Effector memory CD4-positive, alpha-beta T cell (primary cell): ENCODE measurements around the gene TLDC2.

Experiments
- DNase-seq, 3 donors: peaks; one replicate each; pipeline ENCODE4 v3.0.0-alpha.2; 2020
- H3K27ac ChIP-seq: 2 replicates; pipeline ENCODE4 v1.7.0; 2013; ENCODE audit warnings: mild to moderate bottlenecking, low read length, moderate library complexity; ENCODE audit not compliant: insufficient read depth, poor library complexity, severe bottlenecking
- H3K27me3 ChIP-seq: replicated peaks from 2 replicates; pipeline ENCODE4 v1.7.0; 2013; ENCODE audit warnings: mild to moderate bottlenecking, low read length; ENCODE audit not compliant: insufficient read depth, control insufficient read depth, poor library complexity, severe bottlenecking
- H3K36me3 ChIP-seq: 2 replicates; pipeline ENCODE4 v1.7.0; 2013; ENCODE audit warnings: mild to moderate bottlenecking, low read length, moderate library complexity; ENCODE audit not compliant: control insufficient read depth, insufficient read depth
- H3K4me1 ChIP-seq: 2 replicates; pipeline ENCODE4 v1.7.0; 2013; ENCODE audit warnings: low read length, mild to moderate bottlenecking; ENCODE audit not compliant: control insufficient read depth, insufficient read depth, poor library complexity, severe bottlenecking
- H3K4me3 ChIP-seq: 2 replicates; pipeline ENCODE4 v1.7.0; 2013; ENCODE audit warnings: low read length, low read depth, mild to moderate bottlenecking; ENCODE audit not compliant: insufficient read depth, poor library complexity, severe bottlenecking
- H3K9me3 ChIP-seq: 2 replicates; pipeline ENCODE4 v1.7.0; 2013; ENCODE audit warnings: mild to moderate bottlenecking, low read length, moderate library complexity; ENCODE audit not compliant: control insufficient read depth

TLDC2 gene

DNA sequence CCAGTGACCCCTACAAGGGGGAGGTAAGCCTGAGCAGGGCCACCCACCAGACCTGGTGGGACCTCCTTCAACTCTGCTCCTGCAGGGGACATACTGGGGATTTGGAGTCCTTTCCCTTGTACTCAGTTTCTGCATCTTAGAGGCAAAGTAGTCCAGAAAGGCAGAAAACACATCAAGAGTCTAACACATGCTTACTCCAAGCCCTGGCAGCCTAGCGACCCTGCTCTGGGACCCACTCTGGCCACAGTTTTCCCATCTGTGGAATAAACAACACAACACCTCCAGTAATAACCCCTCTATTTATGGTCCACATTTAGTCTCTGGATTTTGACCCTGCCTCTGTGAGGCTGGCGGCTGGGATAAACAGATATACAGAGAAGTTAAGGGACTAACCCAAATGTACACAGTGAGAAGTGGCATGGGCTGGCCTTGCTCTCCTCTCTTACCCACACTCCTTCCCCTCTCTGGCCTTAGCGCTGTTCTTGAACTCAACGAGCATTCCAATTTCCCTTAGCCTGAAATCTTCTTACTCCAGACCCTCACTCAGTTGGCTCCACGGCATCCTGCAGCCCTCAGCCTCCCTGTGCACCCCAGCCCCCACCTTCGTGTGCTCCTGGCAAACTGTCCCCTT lies 16.1 kb upstream of the TLDC2 start:
- DNase-seq = no peak
- no peaks in the 10 kb centered on the region for H3K36me3 ChIP-seq
- no peaks in the 10 kb centered on the region for H3K9me3 ChIP-seq
- H3K27ac ChIP-seq = no peak overlapping the region
- H3K4me1 ChIP-seq = peaks cover 7% of the 10 kb centered on the region
- no peaks in the 10 kb centered on the region for H3K27me3 ChIP-seq
- no peak overlapping the region for H3K4me3 ChIP-seq

DNA sequence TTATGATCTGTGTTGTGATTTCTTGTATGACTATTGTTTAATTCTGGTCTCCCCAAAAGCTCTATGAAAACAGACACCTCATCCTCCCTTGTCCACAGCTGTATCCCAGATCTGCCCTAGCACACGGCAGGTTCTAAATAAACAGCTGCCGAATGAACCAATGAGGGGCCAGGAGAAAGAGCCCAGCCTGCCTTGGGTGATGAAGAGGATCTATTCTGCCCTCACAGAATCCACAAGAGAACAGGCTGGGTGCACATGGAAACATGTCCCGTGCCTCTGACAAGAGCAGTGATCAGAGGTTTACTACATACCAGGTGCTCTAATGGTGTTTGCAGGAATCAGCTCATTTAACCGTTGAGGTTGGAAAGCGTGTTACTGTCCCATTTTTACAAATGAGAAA lies 15.6 kb upstream of the TLDC2 start:
- Histone ChIP-seq H3K27ac (no peak overlapping the region), H3K36me3 (no peaks in the 10 kb centered on the region), H3K4me1 (peaks cover 7% of the 10 kb centered on the region), H3K9me3 (no peaks in the 10 kb centered on the region), H3K4me3 (no peak overlapping the region), H3K27me3 (no peaks in the 10 kb centered on the region)
- DNase-seq = no peak

DNA sequence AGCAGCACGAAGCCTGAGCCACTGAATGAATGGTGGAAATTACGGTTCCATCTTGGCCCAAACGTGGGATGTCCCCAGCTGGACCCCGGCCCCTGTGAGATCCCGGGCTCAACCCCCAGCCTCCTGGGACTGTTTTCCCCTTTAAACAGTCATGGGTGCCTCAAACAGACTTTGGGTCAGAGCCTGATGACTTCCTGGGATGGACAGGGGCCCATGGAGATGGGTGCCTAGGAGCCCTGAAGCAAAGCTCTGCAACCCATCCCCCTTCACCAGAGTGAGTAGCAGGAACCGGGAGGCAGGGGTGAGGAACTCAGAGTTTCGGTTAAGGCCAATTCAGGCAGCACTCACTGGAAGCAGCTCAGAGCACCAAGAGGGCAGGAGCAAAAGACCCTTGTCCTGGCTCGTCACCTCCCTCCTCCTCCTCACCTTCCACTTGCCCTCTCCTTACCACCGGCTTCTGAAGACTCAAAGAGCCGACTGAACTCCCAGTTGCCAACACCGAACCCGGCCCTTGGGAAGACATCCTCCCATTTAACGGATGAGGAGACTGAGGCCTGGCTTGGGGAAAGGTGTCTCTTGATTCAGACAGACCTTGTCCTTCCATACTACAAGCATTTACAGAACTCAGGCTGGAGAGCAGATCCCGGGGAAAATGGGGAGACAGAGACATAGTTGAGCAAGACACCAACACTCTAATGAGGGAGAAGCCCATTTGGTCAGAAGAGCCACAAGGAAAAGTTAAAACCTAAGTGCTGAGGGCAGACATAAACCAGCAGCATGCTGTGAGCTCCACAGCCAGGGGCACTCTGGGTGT lies 14.9 kb upstream of the TLDC2 start:
- peaks cover 6% of the 10 kb centered on the region for H3K4me1 ChIP-seq
- no peak for DNase-seq
- H3K9me3 ChIP-seq = no peaks in the 10 kb centered on the region
- H3K27me3 ChIP-seq = peaks cover 2% of the 10 kb centered on the region
- no peak overlapping the region for H3K4me3 ChIP-seq
- no peaks in the 10 kb centered on the region for H3K36me3 ChIP-seq
- H3K27ac ChIP-seq = no peak overlapping the region

DNA sequence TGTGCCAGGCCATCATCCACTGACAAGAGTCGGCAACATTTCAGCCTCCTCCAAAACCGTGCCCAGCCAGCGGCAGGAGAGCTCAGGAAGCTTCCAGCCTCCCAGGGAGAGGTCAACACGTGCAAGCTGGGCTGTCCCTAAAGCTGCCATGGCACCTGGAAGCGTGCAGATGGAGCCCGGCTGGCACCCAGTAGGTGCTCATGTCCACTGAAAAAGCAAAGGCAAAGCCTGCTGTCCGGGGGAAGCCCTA lies 14.4 kb upstream of the TLDC2 start:
- no peak overlapping the region for H3K4me3 ChIP-seq
- peaks cover under 1% of the 10 kb centered on the region for H3K4me1 ChIP-seq
- DNase-seq = no peak
- H3K9me3 ChIP-seq = no peaks in the 10 kb centered on the region
- H3K27ac ChIP-seq = no peak overlapping the region
- peaks cover 2% of the 10 kb centered on the region for H3K27me3 ChIP-seq
- H3K36me3 ChIP-seq = no peaks in the 10 kb centered on the region

DNA sequence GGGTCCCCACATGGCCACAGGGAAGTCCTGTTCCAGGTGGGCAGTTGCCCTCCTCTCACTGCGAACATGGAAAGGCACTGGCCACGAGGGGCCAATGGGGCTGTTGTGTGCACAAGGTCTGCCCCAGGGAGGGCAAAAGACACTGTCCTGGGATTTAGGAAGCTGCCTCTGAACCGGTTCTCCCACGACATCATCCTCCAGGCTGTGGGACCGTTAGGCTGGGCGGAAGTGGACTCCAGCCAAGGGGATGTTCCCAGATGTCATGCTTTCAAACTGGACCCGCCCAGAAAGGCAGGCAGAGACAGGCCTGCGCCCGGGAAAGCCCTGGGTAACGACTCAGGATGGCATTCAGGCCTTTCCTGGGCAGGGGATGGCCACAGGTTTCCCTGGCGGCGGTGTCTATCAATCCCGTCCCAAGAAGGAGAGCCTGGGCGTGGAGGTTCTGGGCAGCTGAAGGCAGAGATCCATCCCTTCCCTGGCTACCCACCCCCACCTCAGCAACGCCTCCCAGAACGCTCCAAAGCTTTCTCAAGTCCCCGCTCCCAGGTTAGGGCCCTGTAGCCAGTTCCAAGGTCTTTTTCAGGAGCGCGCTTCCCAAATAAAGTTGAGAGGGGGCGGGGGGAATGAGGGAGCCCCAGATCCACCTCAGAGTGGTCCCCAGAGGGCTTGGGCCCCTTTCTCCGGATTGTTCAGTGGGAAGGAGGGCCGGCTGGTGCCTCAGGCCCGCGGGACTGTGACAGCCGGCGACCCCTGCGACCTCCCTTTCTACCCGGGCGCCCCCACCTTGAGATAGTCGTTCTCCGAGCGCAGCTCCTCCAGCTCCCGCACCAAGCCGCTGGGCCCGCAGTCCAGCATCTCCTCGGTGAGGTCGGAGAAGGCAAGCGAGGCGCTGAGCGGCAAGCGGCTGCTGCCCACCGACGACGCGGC lies 13.8 kb upstream of the TLDC2 start:
- Histone ChIP-seq H3K36me3 (no peaks in the 10 kb centered on the region), H3K9me3 (no peaks in the 10 kb centered on the region), H3K27ac (no peak overlapping the region), H3K4me1 (no peaks in the 10 kb centered on the region), H3K27me3 (peaks cover 2% of the 10 kb centered on the region), H3K4me3 (no peak overlapping the region)
- no peak for DNase-seq

DNA sequence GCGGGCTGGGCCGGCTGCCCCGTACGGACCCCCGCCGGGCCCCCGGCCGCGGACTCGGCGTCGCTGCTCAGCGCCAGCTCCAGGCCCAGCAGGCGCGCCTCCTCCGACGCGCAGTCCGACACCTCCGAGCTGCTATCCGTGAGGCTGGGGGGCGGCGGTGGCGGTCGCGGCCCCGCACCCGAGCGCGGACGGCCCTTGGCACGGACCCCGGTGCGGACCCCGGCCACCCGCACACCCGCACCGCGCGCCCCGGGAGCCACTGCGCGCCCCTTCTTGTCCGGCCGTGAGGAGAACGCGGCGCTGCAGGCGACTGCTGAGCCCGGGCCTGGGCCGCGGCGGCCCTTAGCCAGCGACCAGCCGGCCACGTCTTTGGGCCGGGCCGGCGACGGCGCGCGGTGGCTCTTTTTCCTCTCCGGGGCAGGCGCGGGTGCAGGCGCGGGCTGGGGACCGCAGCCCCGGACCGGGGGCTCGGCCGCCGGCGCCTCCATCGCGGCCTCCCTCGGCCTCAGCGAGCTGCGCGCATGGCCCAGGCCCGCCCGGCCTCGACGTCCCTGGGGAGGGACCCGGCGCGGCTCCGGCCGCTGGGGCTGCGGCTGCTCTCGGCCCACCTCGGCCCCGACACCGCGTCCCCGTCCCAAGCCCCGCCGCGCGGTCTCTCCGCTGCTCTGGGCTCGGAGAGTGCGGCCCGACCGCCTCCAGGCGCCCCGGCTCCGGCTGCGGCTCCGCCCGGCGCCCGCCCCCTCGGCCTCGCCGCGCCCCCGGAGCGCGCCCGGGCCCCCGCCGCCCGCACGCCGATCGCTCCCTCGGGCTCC lies 12.9 kb upstream of the TLDC2 start:
- no peak for DNase-seq
- no peak overlapping the region for H3K27ac ChIP-seq

DNA sequence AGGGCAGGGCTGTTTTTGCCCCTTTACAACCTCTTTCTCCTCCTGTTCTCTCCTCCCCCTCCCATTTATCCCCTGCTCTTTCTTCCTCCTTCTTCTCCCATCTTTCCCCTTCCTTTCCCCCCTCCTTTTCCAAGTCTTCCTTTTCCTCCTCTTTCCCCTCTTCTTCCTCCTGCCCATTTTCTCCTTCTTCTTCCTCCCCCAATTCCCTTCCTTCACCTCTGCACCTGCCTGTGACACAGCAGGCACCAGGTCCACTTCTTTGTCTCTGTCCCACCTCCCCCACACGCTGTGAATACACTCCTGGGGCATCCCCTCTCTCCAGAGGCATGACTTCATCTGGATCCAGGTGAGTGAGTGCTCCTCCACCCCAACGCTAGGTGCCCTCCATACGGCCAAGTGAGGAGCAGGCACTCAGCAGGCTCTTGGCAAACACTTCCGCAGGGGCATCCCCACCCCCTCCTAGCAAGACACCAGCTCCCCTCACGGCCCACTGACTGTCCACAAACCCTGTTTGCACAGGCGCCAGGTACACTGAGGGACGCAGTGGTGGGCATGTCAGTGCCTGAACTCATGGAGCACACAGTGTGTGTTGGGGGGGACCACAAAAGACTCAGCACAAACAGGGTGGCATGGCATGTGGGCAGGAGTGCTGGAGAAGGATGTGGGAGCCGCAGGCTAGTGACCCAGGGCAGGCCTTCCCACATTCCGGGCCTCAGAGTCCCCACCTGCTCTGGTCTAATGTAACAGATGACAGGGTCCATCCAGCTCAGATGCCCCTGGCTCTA lies 10.7 kb upstream of the TLDC2 start:
- H3K27ac ChIP-seq = no peak overlapping the region
- H3K4me1 ChIP-seq = no peaks in the 10 kb centered on the region
- DNase-seq = no peak
- no peaks in the 10 kb centered on the region for H3K9me3 ChIP-seq
- peaks cover 2% of the 10 kb centered on the region for H3K27me3 ChIP-seq
- H3K4me3 ChIP-seq = no peak overlapping the region
- H3K36me3 ChIP-seq = no peaks in the 10 kb centered on the region

More for the DNA sequence above, 12.9 kb upstream of the TLDC2 start:
- Histone ChIP-seq H3K4me1 (no peaks in the 10 kb centered on the region), H3K4me3 (no peak overlapping the region), H3K27me3 (peaks cover 2% of the 10 kb centered on the region), H3K9me3 (no peaks in the 10 kb centered on the region), H3K36me3 (no peaks in the 10 kb centered on the region)

DNA sequence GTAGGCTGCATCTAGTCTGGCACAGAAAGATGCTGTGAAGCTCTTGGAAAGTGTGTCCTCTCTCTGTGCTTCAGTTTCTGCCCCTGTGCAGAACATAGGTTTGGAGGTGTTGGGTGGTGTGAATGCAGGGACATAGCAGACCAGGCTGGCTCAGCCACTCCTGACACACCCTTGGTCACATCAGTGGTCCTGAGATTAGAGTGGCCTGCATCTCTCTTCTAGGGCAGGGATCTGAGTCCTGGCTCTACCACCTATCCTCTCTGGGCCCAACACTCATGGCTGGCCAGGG lies 10.1 kb upstream of the TLDC2 start:
- no peaks in the 10 kb centered on the region for H3K9me3 ChIP-seq
- H3K27ac ChIP-seq = no peak overlapping the region
- DNase-seq = no peak
- no peaks in the 10 kb centered on the region for H3K4me1 ChIP-seq
- H3K27me3 ChIP-seq = peaks cover 2% of the 10 kb centered on the region
- H3K36me3 ChIP-seq = no peaks in the 10 kb centered on the region
- no peak overlapping the region for H3K4me3 ChIP-seq

DNA sequence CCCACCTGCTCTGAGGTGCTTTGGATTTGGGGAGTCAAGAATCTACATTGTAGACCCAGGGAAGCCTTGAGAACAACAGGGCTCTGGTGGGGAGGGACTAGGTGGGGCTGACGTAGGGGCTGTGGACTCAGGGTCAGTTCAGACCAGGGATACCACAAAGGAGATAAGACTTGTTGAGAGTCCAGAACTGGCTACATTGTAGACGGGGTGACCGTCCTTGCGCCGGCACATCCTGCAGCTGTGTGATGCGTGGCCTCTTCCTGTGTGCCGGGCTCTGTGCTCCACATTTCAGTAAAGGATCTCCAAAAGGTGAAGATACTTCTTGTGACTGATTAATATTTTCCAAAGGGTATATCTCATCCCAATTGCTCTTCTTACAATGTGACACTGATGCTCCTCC lies 9.8 kb upstream of the TLDC2 start:
- H3K4me1 ChIP-seq = no peaks in the 10 kb centered on the region
- no peaks in the 10 kb centered on the region for H3K36me3 ChIP-seq
- no peak for DNase-seq
- no peak overlapping the region for H3K27ac ChIP-seq
- no peaks in the 10 kb centered on the region for H3K9me3 ChIP-seq
- no peak overlapping the region for H3K4me3 ChIP-seq
- peaks cover 2% of the 10 kb centered on the region for H3K27me3 ChIP-seq
